Bone marrow (tissue), 2 donors: Measurements from ENCODE around the gene CAMKK1.

ENCODE experiments used
- DNase-seq, 2 donors: peaks; one replicate each; lab custom pipeline; 2025; lab: John Stamatoyannopoulos, UW

Gene CAMKK1

GRCh38 chr17:3893003-3893719, at the start of gene CAMKK1:
CAMKK1 (minus strand) TSS chr17:3893053; CDS start chr17:3885687, 7,366 bp downstream.
- peak; percentile 56 to 82 for DNase-seq

GRCh38 chr17:3940965-3941698, 48.3 kb upstream of the CAMKK1 start:
- no peak for DNase-seq

- DNase-seq = no peak
Observed at GRCh38 chr17:3937359-3937758, 44.5 kb upstream of the CAMKK1 start.

GRCh38 chr17:3935825-3936355, 43.0 kb upstream of the CAMKK1 start:
- no peak for DNase-seq

GRCh38 chr17:3935140-3935542, 42.3 kb upstream of the CAMKK1 start:
- peak; percentile 5 to 36 for DNase-seq

- DNase-seq = no peak
Observed at GRCh38 chr17:3929764-3930163, 36.9 kb upstream of the CAMKK1 start.

GRCh38 chr17:3929181-3929580, 36.3 kb upstream of the CAMKK1 start:
- no peak for DNase-seq

- no peak for DNase-seq
Observed at GRCh38 chr17:3928406-3928805, 35.6 kb upstream of the CAMKK1 start.

GRCh38 chr17:3927628-3928340, 34.9 kb upstream of the CAMKK1 start:
- no peak for DNase-seq

- DNase-seq = no peak
Observed at GRCh38 chr17:3926860-3927627, 34.2 kb upstream of the CAMKK1 start.

GRCh38 chr17:3925684-3926485, 33.0 kb upstream of the CAMKK1 start:
- no peak for DNase-seq

GRCh38 chr17:3924512-3925350, 31.9 kb upstream of the CAMKK1 start:
- DNase-seq = no peak

- no peak for DNase-seq
Observed at GRCh38 chr17:3923466-3924190, 30.8 kb upstream of the CAMKK1 start.

GRCh38 chr17:3922765-3923164, 29.9 kb upstream of the CAMKK1 start:
- no peak for DNase-seq

- no peak for DNase-seq
Observed at GRCh38 chr17:3921502-3922319, 28.9 kb upstream of the CAMKK1 start.

GRCh38 chr17:3921006-3921405, 28.2 kb upstream of the CAMKK1 start:
- DNase-seq = no peak

- no peak for DNase-seq
Observed at GRCh38 chr17:3919123-3919624, 26.3 kb upstream of the CAMKK1 start.
